AG10803 (cell line): ENCODE measurements around the gene BRCA1.

Experiments
- DNase-seq: peaks from one replicate; pipeline ENCODE4 v3.0.0; 2010; ENCODE audit warnings: low read depth
- H3K4me3 ChIP-seq: 2 replicates; pipeline ENCODE4 v1.5.1; 2011; ENCODE audit warnings: mild to moderate bottlenecking, low read length, control low read depth
- CTCF ChIP-seq: conservative IDR thresholded peaks from 2 replicates; pipeline ENCODE4 v1.5.1; 2011; ENCODE audit warnings: mild to moderate bottlenecking, low read length, control low read depth, inconsistent platforms

Gene BRCA1

GRCh38 chr17:43092901-43093300, 32.3 kb downstream of the BRCA1 start:
- TF ChIP-seq CTCF: no peak
- peak; percentile 73 for DNase-seq
- no peak overlapping the region for H3K4me3 ChIP-seq

DNA sequence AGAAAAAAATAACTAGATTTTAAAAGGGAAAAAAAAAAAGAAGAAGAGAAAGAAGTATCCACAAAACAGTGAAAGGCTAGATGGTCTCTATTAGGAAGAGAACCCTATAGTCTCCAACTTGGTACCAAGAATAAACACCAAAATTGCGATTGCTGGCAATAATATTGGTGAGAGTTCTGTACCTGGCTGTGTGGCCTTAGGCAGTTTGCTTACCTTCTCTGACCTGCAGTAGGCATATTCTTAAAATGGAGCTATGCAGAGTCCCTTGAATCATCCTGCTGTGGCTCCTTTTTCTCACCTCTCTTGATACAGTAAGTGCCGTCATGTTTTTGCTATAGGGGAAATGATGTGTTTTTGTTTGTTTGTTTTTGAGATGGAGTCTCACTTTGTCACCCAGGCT, 35.1 kb downstream of the BRCA1 start:
- no peak for DNase-seq
- no peak overlapping the region for H3K4me3 ChIP-seq
- no peak for TF ChIP-seq CTCF

GRCh38 chr17:43085474-43085873, 39.7 kb downstream of the BRCA1 start:
- no peak for DNase-seq
- TF ChIP-seq CTCF: no peak
- no peak overlapping the region for H3K4me3 ChIP-seq

- H3K4me3 ChIP-seq: no peak overlapping the region
- no peak for DNase-seq
- no peak for TF ChIP-seq CTCF
Observed at GRCh38 chr17:43079641-43080302, 45.4 kb downstream of the BRCA1 start.

GRCh38 chr17:43074869-43075268, 50.3 kb downstream of the BRCA1 start:
- no peak for DNase-seq
- no peak overlapping the region for H3K4me3 ChIP-seq
- no peak for TF ChIP-seq CTCF

DNA sequence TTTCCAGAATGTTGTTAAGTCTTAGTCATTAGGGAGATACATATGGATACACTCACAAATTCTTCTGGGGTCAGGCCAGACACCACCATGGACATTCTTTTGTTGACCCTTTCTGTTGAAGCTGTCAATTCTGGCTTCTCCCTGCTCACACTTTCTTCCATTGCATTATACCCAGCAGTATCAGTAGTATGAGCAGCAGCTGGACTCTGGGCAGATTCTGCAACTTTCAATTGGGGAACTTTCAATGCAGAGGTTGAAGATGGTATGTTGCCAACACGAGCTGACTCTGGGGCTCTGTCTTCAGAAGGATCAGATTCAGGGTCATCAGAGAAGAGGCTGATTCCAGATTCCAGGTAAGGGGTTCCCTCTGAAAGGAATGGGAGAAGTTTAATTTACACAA, 54.3 kb downstream of the BRCA1 start:
- TF ChIP-seq CTCF: no peak
- DNase-seq: no peak
- H3K4me3 ChIP-seq: no peak overlapping the region

DNA sequence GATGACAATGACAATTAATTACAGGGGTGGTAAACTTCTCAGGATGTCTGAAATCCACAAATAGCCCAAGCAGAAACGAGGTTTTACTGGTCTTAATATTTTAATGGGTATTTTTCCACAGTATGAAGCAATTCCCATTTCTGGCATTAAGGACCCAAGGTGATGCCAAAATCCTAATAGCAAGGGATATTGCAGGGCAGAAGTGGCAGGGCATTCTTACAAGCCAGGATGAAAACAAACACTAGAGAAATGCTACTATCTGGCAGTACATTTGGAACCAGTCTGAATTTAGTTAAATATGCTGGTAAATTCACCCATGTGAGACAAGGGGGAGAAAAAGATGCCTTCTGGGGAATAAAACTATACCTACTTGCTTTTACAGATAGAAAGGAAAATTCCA, 54.9 kb downstream of the BRCA1 start:
- TF ChIP-seq CTCF: no peak
- no peak for DNase-seq
- no peak overlapping the region for H3K4me3 ChIP-seq
